ENCODE measurements around the gene MARCKS. TPM values are rescaled to one million over a fixed set of nuclear protein-coding genes. Genes with fewer than 3 reads are reported as not detected.

MARCKS gene, protein sequence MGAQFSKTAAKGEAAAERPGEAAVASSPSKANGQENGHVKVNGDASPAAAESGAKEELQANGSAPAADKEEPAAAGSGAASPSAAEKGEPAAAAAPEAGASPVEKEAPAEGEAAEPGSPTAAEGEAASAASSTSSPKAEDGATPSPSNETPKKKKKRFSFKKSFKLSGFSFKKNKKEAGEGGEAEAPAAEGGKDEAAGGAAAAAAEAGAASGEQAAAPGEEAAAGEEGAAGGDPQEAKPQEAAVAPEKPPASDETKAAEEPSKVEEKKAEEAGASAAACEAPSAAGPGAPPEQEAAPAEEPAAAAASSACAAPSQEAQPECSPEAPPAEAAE
- total RNA-seq, result 100 to 1,000 TPM; 228 to 242 TPM

DNA sequence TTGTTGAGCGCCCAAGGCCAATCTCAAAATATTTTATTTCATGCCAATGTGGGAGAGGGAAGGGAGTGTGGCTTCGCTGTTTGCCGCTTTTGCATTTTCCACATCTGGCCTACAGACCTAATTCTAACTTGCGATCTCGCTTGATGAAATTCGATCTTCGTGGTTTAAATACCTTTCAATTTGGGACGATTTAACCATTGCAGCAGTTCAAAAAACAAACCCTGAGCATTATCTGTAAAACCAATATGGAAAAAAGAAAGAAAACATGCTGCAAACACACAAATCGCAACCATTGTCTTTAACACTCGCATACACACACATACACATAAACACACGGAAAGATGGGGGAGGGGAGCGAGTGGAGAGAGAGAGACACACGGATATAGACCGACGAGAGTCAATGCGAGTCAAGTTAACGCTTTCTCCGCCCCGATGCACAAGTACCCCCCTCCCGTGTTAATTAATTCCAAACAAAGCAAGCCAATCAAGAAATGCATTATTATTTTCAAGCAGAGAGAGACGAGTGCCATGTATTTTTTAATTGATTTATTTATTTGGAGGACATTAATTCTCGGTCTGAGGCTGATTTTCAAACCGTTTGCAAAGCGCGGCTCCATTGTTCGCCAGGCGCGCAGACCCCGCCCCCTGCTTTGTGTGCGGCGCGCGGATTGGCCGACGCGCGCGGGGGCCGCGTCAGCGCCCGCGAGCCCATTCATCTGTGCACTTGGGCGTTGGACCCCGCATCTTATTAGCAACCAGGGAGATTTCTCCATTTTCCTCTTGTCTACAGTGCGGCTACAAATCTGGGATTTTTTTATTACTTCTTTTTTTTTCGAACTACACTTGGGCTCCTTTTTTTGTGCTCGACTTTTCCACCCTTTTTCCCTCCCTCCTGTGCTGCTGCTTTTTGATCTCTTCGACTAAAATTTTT, at the start of gene MARCKS:
Gene MARCKS (plus strand): TSS at position 721 of the 931 bp plus-strand sequence. CDS start 401 bp downstream, outside the sequence.
- intact Hi-C loops (cut with DNase I), result loop anchor here (10.0 kb wide), 1 partner anchor 142 kb away; no protein-coding TSS in a partner anchor
- H3K9me3 ChIP-seq, result no peaks in the 10 kb centered on the region
- H3K9ac ChIP-seq (ENCODE audit: low read depth in 2 of 2, low read length in 2 of 2), result peak within 1 kb of the TSS; percentile 70 to 100
- no peaks in the 10 kb centered on the region for H3K27me3 ChIP-seq
- TF ChIP-seq, protein P1, sequence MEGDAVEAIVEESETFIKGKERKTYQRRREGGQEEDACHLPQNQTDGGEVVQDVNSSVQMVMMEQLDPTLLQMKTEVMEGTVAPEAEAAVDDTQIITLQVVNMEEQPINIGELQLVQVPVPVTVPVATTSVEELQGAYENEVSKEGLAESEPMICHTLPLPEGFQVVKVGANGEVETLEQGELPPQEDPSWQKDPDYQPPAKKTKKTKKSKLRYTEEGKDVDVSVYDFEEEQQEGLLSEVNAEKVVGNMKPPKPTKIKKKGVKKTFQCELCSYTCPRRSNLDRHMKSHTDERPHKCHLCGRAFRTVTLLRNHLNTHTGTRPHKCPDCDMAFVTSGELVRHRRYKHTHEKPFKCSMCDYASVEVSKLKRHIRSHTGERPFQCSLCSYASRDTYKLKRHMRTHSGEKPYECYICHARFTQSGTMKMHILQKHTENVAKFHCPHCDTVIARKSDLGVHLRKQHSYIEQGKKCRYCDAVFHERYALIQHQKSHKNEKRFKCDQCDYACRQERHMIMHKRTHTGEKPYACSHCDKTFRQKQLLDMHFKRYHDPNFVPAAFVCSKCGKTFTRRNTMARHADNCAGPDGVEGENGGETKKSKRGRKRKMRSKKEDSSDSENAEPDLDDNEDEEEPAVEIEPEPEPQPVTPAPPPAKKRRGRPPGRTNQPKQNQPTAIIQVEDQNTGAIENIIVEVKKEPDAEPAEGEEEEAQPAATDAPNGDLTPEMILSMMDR (IDR thresholded peaks at IDR 0.05), result no peak
- H3K4me3 ChIP-seq, result peak within 1 kb of the TSS; percentile 84
- no peaks in the 10 kb centered on the region for H3K36me3 ChIP-seq
- peak; percentile 95 for DNase-seq
- H3K4me1 ChIP-seq, result no peaks in the 10 kb centered on the region
- H3K27ac ChIP-seq, result peak within 1 kb of the TSS; percentile 99

DNA sequence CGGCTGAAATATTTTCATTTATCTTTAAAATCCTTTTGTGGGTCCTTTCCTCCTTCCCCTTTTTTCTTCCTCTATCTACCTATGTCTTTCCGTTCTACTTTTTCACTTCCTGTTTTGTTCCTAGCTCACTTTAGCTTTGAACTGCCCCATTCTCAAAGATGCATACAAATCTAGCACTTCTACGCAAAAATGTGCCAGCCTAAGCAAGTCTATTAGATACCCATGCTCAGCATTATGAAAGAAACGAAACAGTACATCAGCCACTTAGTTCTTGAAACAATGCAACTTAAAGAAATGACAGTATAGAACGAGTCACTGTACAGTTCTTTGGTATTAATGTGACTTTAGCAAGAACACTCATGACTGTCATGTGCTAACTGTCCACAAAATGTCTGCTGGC, 47.3 kb upstream of the MARCKS start:
- Histone ChIP-seq H3K27me3 (no peaks in the 10 kb centered on the region), H3K4me1 (no peaks in the 10 kb centered on the region), H3K27ac (no peak overlapping the region), H3K36me3 (no peaks in the 10 kb centered on the region), H3K9ac (ENCODE audit: low read depth in 2 of 2, low read length in 2 of 2) (no peak overlapping the region), H3K9me3 (no peaks in the 10 kb centered on the region), H3K4me3 (no peak overlapping the region)
- TF ChIP-seq, protein P1 (IDR thresholded peaks at IDR 0.05), result no peak
- DNase-seq, result no peak
- intact Hi-C loops (cut with DNase I), result no loop called here

DNA sequence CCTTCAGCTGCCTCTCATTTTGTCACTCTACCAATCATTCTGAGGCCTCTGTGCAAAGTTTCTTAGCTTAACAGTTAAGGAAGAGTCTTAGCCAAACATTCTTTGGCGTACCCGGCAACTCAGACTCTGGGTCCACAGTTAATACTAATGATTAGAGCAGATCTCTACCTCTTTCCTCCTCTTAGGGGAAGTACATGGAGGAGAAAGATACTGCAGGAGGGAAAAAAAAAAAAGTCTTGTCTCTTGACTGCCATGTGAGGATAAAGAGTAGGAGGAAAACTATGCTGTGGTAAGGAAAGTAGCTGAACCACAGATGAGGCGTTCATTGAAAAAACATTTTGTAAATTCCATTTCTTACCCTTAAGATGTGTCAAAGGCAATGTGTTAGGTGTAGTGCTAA, 44.0 kb upstream of the MARCKS start:
- intact Hi-C loops (cut with DNase I), result no loop called here
- no peak overlapping the region for H3K9ac ChIP-seq (ENCODE audit: low read depth in 2 of 2, low read length in 2 of 2)
- no peaks in the 10 kb centered on the region for H3K27me3 ChIP-seq

DNA sequence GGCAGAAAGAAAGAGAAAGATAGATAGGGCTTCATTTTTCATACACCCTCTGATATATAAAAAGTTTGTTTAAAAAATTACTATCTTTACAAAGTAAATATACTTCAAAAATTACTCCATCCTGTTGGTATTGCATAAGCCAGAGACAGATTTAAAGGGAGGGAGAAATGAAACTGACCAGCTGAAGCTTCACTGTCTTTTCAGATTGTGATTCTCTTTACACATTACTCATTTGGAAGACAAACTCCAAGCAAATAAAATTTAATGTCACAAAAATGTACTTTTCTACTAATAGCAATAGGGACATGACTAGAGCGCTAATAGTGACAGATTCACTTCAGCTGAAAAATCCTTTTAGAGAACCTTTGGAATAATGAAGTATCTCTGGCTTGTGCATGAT, 38.6 kb upstream of the MARCKS start:
- H3K36me3 ChIP-seq, result no peaks in the 10 kb centered on the region
- peak overlapping the region; percentile 46 for H3K27ac ChIP-seq
- no peaks in the 10 kb centered on the region for H3K9me3 ChIP-seq

More for the DNA sequence above, 44.0 kb upstream of the MARCKS start:
- Histone ChIP-seq H3K36me3 (no peaks in the 10 kb centered on the region), H3K27ac (no peak overlapping the region), H3K4me1 (no peaks in the 10 kb centered on the region), H3K9me3 (no peaks in the 10 kb centered on the region), H3K4me3 (no peak overlapping the region)
- TF ChIP-seq, protein P1 (IDR thresholded peaks at IDR 0.05), result no peak
- no peak for DNase-seq

More for the DNA sequence above, 38.6 kb upstream of the MARCKS start:
- peaks cover 5% of the 10 kb centered on the region for H3K4me1 ChIP-seq
- no peaks in the 10 kb centered on the region for H3K27me3 ChIP-seq
- TF ChIP-seq, protein P1 (IDR thresholded peaks at IDR 0.05), result no peak
- no peak for DNase-seq
- H3K4me3 ChIP-seq, result no peak overlapping the region
- intact Hi-C loops (cut with DNase I), result no loop called here
- H3K9ac ChIP-seq (ENCODE audit: low read depth in 2 of 2, low read length in 2 of 2), result no peak overlapping the region

All from colonic mucosa (tissue), 4 donors.